SKM-1 treated with dmso at 0.1 percent for 144 hours (cell line): ENCODE data around the gene FGF22.
"Not testable (repeated sequence)": the region's sequence is repeated elsewhere in the genome, so short reads cannot be mapped to it uniquely, and the experiment has no call there.

Experiments
- DNase-seq: peaks from one replicate; lab custom pipeline; 2025; ENCODE audit not compliant: unreplicated experiment; lab: John Stamatoyannopoulos, UW

The FGF22 gene

GRCh38 chr19:607301-608154 is 32.2 kb upstream of the FGF22 start:
- DNase-seq: no peak

- DNase-seq: no peak
Measured at GRCh38 chr19:608155-609003, 31.3 kb upstream of the FGF22 start.

- no peak for DNase-seq
Measured at GRCh38 chr19:609004-609346, 30.7 kb upstream of the FGF22 start.

GRCh38 chr19:610071-610800 is 29.4 kb upstream of the FGF22 start:
- DNase-seq: no peak

GRCh38 chr19:610801-611480 is 28.7 kb upstream of the FGF22 start:
- DNase-seq: no peak

- no peak for DNase-seq
Measured at GRCh38 chr19:611481-611868, 28.2 kb upstream of the FGF22 start.

GRCh38 chr19:612941-613340 is 26.7 kb upstream of the FGF22 start:
- DNase-seq: no peak

- no peak for DNase-seq
Measured at GRCh38 chr19:613732-614567, 25.7 kb upstream of the FGF22 start.

GRCh38 chr19:615619-616018 is 24.1 kb upstream of the FGF22 start:
- DNase-seq: no peak

- DNase-seq: no peak
Measured at GRCh38 chr19:616062-616700, 23.5 kb upstream of the FGF22 start.

GRCh38 chr19:616747-617526 is 22.7 kb upstream of the FGF22 start:
- DNase-seq: no peak

GRCh38 chr19:617551-618246 is 22.0 kb upstream of the FGF22 start:
- DNase-seq: no peak

- no peak for DNase-seq
Measured at GRCh38 chr19:618247-618619, 21.4 kb upstream of the FGF22 start.

GRCh38 chr19:618674-619285 is 20.9 kb upstream of the FGF22 start:
- DNase-seq: no peak

- no peak for DNase-seq
Measured at GRCh38 chr19:619286-620002, 20.2 kb upstream of the FGF22 start.

GRCh38 chr19:620166-620862 is 19.4 kb upstream of the FGF22 start:
- DNase-seq: no peak

- DNase-seq: not testable (repeated sequence)
Measured at GRCh38 chr19:621191-621590, 18.5 kb upstream of the FGF22 start.
